CD4-positive, alpha-beta T cell treated with Interleukin-1 beta for 1 hour (primary cell): Measurements from ENCODE around the gene ANKS4B.
A peak's percentile ranks its signal among the peaks of the same experiment; 100 is the strongest.
"Not testable (repeated sequence)": the region's sequence is repeated elsewhere in the genome, so short reads cannot be mapped to it uniquely, and the experiment has no call there.

Experiments
- DNase-seq, 2 donors: peaks; one replicate each; pipeline ENCODE4 v3.0.0-alpha.2; 2020 to 2022

The ANKS4B gene

DNA sequence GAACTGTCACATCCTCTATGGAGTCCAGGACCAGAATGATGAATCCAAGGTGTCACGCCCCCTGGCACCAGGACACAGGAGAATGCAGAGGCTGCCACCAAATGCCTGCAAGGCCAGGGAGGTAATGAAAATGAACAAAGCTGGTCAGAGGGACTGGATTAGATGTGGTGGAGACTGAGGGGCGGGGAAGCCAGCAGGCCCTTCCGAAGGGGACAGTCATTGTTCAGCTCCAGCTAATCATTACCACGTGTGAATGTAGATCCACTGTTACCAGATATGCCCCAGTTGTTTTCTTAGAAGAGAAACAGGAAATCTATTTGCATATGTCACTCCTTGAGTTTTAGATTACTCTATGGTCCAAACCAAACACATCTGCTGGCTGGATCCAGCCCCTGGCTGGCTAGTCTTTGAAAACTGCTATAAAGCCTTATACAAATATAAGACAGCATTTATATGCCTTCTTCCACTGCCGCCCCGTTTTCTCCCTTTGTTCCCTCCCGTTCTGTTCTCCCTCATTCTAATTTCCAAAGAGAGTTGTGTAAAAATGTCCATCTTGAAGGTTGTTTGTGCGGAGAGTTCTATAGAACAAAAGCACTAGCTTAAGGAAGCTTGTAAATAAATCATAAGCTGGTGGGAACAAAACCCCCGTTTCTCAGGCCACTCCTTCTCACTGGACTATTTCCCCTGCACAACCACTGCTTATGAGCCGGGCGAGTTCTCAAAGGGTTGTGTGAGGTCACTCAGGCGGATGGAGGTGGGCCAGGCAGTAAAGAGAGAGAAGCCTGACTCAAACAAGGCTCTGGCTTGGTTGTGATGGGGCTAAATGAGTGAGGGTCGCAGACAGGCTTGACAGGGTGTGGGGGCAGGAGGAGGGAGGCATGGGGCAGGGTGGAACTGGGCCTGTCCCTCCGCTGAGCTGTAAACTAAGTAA is 30.4 kb downstream of the ANKS4B start:
- no peak for DNase-seq

DNA sequence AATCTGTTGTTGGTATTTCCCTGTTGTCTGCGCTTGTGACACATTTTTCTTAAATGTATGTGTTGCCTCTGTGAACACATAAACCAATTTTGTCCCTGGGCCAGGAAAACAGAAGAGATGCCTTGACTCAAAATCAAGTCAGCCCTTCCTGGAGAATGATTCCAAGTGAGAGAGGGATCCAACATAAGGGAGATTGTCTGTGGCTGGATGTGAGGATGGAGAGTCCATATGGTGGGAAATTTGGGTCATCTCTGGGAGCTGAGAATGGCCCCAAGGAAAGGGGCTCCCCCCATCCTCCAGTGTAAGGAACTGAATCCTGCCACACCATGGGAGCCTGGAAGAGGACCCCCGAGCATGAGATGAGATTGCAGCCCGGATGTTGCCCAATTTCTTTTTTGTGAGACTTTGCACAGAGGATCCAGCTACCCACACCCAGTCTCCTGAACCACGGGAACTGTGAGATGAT is 31.1 kb downstream of the ANKS4B start:
- DNase-seq = no peak

DNA sequence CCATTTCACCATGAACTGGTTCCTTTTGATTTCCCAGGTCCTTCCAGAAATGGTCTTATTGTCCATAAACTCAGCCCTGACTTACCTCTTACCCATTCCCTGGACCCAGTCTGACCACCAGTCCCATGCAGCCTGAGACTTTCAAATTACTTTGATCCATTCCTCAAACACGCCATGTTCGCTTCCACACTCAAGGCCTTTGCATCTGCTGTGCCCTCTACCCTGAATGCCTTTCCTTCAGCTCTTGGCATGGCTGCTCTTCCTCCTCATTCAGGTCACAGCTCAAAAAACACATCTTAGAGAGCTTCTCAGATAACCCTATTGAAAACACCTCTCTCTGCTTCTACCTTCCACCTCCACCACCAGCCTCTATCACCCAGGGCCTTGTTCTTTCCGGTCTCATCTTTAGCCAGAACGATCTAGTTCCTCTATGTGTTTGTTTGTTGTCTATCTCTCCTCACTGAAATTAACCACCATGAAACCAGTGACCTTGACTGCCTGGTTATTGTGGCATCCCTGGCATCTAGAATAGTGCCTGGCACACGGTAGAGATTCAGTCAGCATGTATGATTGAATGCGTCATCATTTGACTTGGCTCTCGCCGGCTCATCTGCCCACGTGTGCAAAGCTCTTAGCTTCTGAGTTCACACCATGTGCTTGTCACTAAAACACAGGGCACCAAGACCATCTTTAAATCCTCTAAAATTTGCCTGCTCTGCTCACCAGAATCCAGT is 31.8 kb downstream of the ANKS4B start:
- DNase-seq = no peak

DNA sequence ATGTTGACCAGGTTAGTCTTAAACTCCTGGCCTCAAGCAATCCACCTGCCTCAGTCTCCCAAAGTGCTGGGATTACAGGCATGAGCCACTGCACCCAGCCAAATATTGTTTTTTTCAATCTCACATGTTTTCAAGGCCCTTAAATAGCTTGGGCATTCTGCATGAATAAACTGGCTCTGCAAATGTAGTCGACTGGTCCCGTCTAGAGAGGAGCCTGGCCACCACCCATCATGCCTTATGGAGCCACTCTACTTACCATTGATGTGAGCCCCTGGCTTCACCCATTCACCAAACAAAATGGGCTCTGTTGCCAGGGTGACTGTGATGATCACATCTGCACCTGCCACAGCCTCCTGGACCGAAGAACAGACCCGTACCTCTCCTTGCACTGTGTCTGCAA is 33.8 kb downstream of the ANKS4B start:
- no peak for DNase-seq

DNA sequence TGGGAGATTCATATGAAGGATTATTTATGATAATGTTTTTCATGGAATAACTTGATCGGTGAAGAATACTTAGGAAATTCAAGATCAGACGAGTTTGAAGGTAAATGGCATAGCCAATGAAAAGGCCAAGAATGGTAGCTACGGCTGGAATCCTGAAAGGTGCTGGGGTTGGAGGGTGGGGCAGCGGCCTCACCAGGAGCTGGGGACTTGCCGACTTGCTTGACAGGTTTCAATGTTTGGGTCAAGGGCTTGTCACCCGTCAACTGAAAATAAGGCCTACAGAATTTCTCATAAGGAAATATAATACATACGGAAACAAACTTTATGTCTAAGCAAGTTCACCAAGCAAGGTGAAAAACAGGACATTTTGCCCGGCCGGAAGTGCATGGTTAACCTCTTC is 34.7 kb downstream of the ANKS4B start:
- DNase-seq = no peak

DNA sequence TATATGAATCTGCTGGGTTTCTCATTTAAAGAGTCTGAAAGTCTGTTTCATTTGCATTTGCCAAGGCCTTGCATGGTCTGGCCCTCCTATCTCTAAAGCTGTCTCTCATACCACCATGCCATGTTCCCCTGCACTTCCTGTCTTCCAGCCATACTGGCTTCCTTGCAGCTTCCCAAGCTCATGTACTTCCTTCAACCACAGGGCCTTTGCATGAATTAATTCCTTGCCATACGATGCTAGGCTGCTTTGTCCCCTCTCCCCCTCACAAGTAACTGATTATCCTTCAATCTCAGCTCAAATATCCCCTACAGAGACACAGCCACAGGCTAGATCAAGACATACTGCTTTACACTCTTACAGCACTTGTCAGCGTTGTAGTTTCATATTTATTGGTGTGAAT is 38.8 kb downstream of the ANKS4B start:
- no peak for DNase-seq

DNA sequence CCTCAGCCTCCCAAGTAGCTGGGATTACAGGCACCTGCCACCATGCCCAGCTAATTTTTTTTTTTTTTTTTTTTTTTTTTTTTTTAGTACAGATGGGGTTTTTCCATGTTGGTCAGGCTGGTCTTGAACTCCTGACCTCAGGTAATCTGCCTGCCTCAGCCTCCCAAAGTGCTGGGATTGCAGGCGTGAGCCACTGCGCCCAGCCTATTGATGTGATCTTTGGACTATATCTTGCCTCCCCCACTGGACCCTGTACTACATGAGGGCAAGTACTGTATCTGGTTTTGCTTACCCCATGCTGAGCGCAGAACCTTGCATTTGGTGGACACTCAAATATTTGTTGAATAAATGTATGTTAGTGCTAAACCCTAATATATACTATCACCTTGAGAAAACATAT is 39.3 kb downstream of the ANKS4B start:
- DNase-seq = not testable (repeated sequence)

DNA sequence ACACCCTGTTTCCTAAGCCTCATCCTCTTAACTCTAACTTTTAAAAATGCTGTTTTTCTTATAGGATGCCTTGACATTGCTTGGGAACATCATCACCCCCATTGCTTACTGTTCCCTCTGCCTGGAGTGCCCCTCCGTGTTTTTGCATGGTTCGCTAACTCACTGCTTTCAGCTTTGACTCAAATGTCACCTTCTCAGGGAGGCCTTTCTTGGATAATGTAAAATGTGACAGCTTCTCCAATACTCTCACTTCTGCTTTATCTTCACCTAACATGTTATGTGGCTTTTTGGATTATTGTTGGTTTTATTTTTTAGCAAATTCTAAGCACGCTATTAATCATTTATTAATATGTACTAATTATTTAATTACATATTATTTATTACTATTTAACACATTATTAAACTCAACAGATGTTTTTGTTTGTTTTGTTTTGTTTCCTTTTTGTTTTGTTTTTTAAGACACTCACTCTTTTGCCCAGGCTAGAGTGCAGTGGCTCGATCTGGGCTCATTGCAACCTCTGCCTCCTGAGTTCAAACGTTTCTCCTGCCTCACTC is 40.8 kb downstream of the ANKS4B start:
- DNase-seq = no peak

DNA sequence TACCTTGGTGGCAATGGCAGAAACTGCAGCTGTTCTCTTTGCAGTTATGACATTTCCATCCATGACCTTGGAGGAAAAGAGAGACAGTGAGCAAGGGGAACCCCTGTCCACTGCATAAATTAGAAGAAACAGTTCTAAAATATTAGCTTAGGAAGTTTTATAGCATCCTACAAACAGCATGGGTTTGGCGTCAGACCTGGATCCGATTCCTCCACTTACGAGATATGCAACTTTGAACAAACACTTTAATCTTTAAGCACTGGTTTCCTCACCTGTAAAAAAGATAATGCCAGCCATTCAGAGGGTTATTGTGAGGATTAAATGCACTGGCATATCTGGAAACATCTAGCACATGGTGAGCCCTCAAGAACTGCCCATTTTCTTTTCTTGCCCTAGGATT is 42.0 kb downstream of the ANKS4B start:
- no peak for DNase-seq

DNA sequence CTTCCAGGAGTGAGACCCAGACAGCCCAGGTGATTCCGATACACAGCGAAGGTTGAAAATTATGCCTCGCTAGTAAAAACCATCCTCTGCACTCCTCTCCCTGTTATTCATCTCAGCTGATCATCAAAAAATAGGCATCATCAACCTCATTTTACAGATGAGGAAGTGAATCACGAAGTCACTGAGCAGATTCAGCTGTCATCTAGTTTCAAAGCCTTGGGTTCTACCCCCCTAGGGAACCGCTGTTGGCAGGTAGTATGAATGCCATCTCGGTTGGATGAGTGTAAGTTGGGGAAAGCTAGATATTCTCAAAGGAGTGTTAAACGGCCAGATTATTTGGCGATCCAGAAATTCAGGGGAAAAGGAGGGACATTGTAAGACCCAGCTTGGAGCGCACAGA is 42.6 kb downstream of the ANKS4B start:
- no peak for DNase-seq

DNA sequence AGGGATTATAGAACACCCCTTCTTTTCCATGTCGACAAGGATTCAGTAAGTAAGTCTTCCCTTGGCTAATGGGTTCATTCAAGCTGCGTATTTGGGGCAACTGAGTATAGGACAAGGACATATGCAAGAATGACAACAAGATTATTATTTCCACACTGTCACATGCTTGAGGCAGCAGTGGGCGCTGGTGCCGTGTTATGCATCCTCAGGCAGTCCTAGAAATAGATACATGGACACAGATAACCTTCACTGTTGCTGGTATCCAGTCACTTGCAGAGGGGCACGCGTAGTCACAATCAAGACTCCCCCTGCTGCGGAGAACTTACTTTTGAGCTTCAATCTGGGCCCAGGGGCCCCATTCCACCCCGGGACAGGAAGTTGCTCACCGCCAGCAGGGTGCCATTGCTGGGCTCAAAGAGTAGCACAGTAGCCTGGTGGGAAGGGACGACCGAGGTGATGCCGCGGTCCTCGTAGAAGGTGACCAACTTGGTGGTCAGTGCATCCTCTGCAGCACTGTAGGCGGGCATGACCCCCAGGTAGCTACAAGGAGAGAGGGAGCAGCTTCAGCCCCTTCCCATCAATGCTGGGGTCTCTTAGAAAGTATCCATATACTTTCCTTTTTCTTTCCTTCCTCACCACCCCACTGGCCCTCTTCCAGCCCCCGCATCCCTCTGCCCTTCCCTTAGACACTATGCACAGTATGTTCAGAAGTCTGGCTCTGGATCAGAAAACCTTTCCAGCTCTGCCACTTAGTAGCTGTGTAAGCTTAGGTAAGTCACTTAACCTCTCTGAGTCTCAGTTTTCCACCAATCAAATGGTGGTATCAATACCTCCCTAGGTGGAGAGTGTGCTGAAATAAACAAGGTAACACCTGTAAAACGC is 43.8 kb downstream of the ANKS4B start:
- DNase-seq = no peak

DNA sequence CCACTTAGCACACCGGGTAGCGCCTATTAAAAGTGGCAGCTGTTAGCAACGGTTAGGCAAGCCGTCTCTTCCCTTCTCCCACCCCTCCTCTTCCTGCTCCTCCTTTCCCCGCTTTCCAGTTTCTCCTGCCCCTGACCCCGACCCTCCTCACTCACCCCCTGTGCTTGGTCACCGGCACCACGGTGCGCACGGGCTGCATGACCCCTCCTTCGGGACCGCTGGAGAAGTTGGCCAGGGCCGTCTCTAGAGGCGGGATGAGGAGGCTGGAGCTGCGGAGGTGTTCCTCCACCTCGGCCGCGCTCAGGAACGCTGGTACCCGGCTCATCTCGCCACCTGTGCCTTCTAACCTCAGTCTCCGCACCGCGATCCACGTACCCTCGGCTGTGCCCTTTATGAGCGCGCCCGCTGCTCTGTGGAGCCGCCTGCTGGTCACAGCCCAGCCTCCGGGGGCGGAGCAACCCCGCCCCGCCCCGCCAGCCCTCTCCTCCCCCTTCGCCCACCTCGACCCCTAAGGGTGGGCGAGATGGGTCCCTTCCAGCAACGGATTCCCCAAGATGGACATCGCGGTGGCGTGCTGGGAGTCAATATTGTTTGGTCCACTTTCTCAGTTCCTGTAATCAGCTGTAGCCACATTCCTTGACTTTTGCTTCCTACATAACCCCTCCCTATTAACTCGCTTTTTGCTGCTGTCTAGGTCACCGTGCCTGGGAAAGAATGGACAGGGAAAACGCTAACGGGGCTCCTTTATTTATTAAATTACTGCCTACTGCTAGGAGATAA is 44.6 kb downstream of the ANKS4B start, which contains the start of gene CRYM:
Gene CRYM, minus strand, starts transcription at position 364 of the 780 bp plus-strand sequence. Its CDS starts 39 bp downstream, at position 325.
- peak; percentile 18 to 49 for DNase-seq

DNA sequence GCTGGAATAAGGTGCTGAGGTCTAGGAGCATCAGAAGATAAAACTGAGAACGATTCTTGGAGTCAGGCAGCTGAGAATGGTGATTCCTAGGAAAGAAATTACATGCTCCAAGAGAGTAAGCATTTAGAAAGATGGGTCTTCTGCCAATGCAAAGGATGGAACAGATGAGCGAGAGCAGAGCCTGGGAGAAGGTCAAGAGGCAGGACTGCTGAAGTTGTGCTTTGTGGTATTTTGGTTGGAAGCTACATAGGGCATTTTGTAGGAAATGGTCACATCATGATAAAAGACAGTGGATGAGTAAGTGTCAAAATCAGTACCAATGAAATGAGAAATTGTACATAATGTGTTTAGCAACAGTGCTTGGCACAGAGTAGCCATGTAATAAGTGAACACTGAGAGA is 46.0 kb downstream of the ANKS4B start:
- DNase-seq = no peak

DNA sequence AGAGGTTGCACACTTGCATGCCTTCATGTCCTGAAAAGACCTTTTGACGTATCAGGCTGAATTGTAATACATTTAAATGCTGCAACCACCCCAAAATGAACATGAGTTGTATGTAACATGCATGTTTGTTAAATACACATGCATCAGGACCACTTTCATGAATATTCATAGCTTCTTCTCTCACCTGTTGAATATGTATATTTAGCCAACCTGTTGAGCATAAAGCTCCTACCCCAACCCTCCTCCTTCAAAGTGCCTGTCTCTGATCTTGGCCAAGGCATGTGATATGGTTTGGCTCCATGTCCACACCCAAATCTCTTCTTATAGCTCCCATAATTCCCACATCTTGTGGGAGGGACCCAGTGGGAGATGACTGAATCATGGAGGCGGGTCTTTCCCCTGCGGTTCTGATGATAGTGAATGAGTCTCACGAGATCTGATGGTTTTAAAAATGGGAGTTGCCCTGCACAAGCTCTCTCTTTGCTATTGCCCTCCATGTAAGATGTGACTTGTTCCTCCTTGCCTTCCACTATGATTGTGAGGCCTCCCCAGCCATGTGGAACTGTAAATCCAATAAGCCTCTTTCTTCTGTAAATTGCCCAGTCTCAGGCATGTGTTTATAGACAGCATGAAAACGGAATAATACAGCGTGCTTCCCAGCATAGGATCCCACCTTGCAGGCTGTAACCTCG is 48.3 kb downstream of the ANKS4B start:
- no peak for DNase-seq

DNA sequence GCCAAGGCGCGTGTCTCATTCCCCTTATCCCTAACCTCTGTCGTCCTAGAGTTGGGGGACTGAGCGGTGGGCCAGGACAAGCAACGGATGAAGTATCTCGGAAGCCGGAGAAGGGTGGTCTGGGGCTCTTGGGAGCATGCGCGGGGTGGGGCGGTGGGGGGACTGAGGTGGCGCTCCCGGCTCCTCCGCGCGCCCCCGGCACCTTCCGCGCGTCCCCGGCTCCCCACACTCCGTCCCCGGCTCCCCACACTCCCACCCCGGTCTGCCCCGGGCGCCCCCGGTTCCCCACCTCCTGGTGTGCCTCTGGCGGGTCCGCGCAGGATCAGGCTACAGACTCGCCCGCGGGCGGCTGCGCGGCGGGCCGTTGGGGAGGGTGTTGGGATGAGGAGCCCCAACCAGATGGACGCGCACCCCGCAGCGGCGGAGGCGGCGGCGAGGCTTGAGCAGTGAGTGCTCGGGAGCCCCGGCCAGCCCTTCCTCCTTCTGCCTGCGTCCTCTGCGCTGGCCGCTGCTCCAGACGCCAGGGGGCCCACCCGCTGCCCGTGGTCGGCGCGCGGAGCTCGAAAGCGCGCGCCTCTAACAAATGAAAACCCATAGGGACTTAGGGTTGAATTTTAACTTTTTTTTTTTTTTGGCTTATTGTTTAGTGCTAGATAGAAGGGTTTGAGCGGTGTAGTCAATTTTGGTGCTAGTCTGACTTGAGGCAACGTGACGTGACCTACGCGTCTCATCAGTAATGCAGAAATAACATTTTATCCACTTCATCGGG is 50.2 kb downstream of the ANKS4B start:
- DNase-seq = peak in 1 of 2 donors; percentile 26

DNA sequence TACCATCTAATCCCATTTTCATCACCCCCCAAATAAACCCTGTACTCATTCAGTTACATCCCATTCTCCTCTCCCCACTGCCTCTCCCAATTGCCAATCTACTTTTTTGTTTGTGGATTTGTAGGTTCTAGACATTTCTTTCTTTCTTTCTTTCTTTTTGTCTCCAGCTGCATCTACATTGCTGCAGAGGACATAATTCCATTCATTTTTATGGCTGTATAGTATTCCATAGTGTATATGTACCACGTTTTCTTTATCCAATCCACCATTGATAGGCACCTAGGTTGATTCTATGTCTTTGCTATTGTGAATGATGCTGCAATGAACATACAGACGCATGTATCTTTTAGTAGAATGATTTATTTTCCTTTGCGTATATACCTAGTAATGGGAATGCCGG is 50.9 kb downstream of the ANKS4B start:
- no peak for DNase-seq

DNA sequence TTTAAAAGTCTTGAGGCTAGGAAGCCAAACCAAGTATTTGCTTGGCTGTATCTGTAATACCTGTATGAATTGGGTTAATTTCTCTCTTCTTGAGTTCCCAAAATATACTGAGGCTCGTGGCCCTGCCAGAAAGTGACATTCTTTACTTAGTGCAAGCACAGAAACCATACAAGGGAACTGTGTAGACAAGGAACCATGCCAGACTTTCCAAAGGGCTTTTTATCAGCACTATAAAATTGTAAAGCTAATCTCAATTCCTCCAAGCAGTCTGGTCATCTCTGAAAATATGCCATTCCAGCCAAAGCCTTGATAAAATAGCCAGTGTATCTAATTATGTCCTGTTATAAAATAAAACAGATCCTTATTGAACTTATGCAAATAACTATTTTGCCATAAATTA is 51.8 kb downstream of the ANKS4B start:
- DNase-seq = no peak

DNA sequence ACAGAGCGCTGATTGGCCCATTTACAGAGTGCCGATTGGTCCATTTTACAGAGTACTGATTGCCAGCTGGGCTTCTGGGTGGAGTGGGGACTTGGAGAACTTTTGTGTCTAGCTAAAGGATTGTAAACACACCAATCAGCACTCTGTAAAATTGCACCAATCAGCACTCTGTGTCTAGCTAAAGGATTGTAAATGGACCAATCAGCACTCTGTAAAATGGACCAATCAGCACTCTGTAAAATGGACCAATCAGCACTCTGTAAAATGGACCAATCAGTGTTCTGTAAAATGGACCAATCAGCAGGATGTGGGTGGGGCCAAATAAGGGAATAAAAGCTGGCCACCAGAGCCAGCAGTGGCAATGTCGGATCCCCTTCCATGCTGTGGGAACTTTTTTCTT is 56.3 kb downstream of the ANKS4B start:
- not testable (repeated sequence) for DNase-seq

DNA sequence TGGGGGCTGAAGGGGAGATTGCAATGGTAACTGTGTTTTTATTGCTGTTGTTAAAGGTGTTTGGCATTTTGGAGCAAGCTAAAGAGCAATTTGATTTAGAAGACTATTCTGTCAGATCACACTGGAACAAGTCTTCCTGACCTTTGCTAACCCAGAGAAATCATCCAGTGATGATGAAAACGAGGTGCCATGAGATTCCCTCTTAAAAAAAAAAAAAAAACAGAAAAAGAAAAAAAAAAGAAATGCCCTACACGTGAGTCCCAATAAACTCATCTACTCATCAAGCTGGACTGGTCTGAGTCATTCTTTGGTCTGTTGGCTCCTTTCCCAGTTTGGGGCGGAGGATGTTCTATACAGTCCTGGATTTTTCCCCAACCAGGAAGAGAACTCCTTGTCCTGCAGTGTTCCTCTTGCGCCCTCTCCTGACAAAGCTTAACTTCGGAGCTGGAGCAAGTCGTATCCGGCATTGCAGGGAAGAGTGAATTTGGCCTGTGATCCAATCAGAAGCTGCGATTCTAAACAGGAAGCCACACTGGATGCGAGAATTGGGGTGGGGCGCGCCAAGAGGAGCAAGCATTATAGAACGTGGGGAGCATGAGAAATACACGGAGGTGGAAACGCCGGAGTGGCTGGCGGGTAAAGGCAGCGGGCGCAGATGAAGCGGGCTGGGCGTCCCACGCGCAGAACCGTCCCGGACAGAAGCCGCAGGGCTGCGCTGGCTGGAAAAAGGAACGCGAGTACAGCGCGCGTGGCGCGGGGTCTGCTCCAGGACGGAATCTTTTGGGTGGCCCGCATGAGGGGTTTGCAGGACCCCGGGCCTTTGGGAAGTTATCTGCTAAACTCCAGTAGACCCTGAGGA is 67.0 kb downstream of the ANKS4B start:
- DNase-seq = peak; percentile 34 to 71
